HCT116 (cell line): ENCODE measurements around the gene CDH7. TPM values are rescaled to one million over a fixed set of nuclear protein-coding genes. Genes with fewer than 3 reads are reported as not detected.

Source experiments
- ATAC-seq: fragments of 200-7000 bp; cut with Tn5 transposase; 2 replicates; pipeline ENCODE4 v1.9.1; 2020; ENCODE audit warnings: mild to moderate bottlenecking, moderate library complexity
- BruUV-seq: library from RNA; stranded (reverse); fragments of 400-500 nt; replicated peaks from 2 replicates; lab custom pipeline; 2021; lab: Mats Ljungman, UMichigan
- CTCF ChIA-PET: fragments of 300-600 bp; sonication (Branson Sonifier 250); formaldehyde crosslinking; loops from one replicate; lab custom pipeline; 2021; ENCODE audit warnings: antibody characterized with exemption; lab: Charles Lee
- POLR2A ChIA-PET: fragments of 300-600, 350-600 bp; sonication (Branson Sonifier 250); formaldehyde crosslinking; loops from one replicate; lab custom pipeline; 2021; ENCODE audit warnings: antibody characterized with exemption; lab: Charles Lee
- RAD21 ChIA-PET, 2 experiments: fragments of 300-600 bp; sonication (Branson Sonifier 250); formaldehyde crosslinking; loops; one replicate each; lab custom pipeline; 2023; ENCODE audit warnings: low total read pairs in 2 of 2; ENCODE audit not compliant: uncharacterized antibody in 2 of 2, unreplicated experiment in 2 of 2, low non-redundant PET in 1 of 2; lab: Charles Lee
- DNase-seq: peaks from one replicate; pipeline ENCODE4 v3.0.0-alpha.2; 2010; ENCODE audit warnings: low read depth, low spot score
- H2AFZ ChIP-seq: fragments of 200-600 bp; shearing (Covaris generic), sonication (generic); 2 replicates; pipeline ENCODE4 v1.6.1; 2017; ENCODE audit warnings: low read depth, mixed run types, mixed read lengths, antibody characterized with exemption, low read length; ENCODE audit not compliant: poor library complexity, severe bottlenecking
- H3K27ac ChIP-seq: 2 replicates; pipeline ENCODE4 v1.5.1; 2012; ENCODE audit warnings: low read depth, low read length
- H3K27me3 ChIP-seq: fragments of 200-600 bp; sonication (generic); 2 replicates; pipeline ENCODE4 v1.6.1; 2016; ENCODE audit warnings: mixed run types, low read length, mixed read lengths; ENCODE audit not compliant: insufficient read depth
- H3K36me3 ChIP-seq, 2 experiments: fragments of 200-500 bp in 1 of 2; fragments of 200-600 bp in 1 of 2; sonication (Bioruptor generic) in 1 of 2; sonication (generic) in 1 of 2; 2 replicates each; pipeline versions ENCODE4 v1.5.1 to v1.6.1; 2014 to 2016; ENCODE audit warnings: low read length in 2 of 2, inconsistent platforms in 1 of 2, mixed read lengths in 1 of 2, mixed run types in 1 of 2; ENCODE audit not compliant: insufficient read depth in 2 of 2, control insufficient read depth in 1 of 2
- H3K4me1 ChIP-seq, 2 experiments: fragments of 200-600 bp in 1 of 2; sonication (generic) in 1 of 2; 2 replicates each; pipeline versions ENCODE4 v1.5.1 to v1.6.1; 2012 to 2017; ENCODE audit warnings: low read length in 2 of 2, inconsistent platforms in 1 of 2, mild to moderate bottlenecking in 1 of 2, mixed read lengths in 1 of 2, mixed run types in 1 of 2, moderate library complexity in 1 of 2; ENCODE audit not compliant: insufficient read depth in 2 of 2, control insufficient read depth in 1 of 2
- H3K4me2 ChIP-seq: fragments of 200-600 bp; sonication (generic); 2 replicates; pipeline ENCODE4 v1.6.1; 2017; ENCODE audit warnings: mixed run types, low read length, mixed read lengths
- H3K4me3 ChIP-seq, 2 experiments: fragments of 200-600 bp in 1 of 2; sonication (generic) in 1 of 2; replicated peaks in 1 of 2; 2 replicates each; pipeline ENCODE4 v1.5.1; 2011 to 2016; ENCODE audit warnings: low read length in 2 of 2, control low read depth in 1 of 2, low read depth in 1 of 2, mild to moderate bottlenecking in 1 of 2, mixed read lengths in 1 of 2, mixed run types in 1 of 2
- H3K79me2 ChIP-seq: fragments of 200-600 bp; sonication (generic); 2 replicates; pipeline ENCODE4 v1.6.1; 2017; ENCODE audit warnings: mild to moderate bottlenecking, mixed run types, low read length, moderate library complexity, mixed read lengths; ENCODE audit not compliant: insufficient read depth
- H3K9ac ChIP-seq: fragments of 200-600 bp; sonication (generic); 2 replicates; pipeline ENCODE4 v1.6.1; 2016; ENCODE audit warnings: low read length, mixed read lengths
- H3K9me2 ChIP-seq: fragments of 200-600 bp; sonication (generic), shearing (Covaris generic); 2 replicates; pipeline ENCODE4 v1.6.1; 2017; ENCODE audit warnings: mixed run types, mild to moderate bottlenecking, moderate library complexity; ENCODE audit not compliant: insufficient read depth
- H3K9me3 ChIP-seq, 2 experiments: fragments of 200-500 bp in 1 of 2; fragments of 200-600 bp in 1 of 2; sonication (Bioruptor generic) in 1 of 2; sonication (generic) in 1 of 2; 2 replicates each; pipeline ENCODE4 v1.6.1; 2014 to 2017; ENCODE audit warnings: low read length in 2 of 2, mixed read lengths in 2 of 2, inconsistent platforms in 1 of 2, low read depth in 1 of 2, mild to moderate bottlenecking in 1 of 2, mixed run types in 1 of 2, moderate library complexity in 1 of 2; ENCODE audit not compliant: control insufficient read depth in 1 of 2, insufficient read depth in 1 of 2
- H4K20me1 ChIP-seq: fragments of 200-600 bp; sonication (generic), shearing (Covaris generic); 2 replicates; pipeline ENCODE4 v1.6.1; 2017; ENCODE audit warnings: mixed run types, mild to moderate bottlenecking, moderate library complexity; ENCODE audit not compliant: insufficient read depth
- ATF3 ChIP-seq: IDR thresholded peaks from 2 replicates; pipeline ENCODE4 v1.6.1; 2012
- CBX3 ChIP-seq: IDR thresholded peaks from 2 replicates; pipeline ENCODE4 v1.6.1; 2012; ENCODE audit warnings: low read depth
- CEBPB ChIP-seq: IDR thresholded peaks from 2 replicates; pipeline ENCODE4 v1.6.1; 2012; ENCODE audit warnings: low read depth
- ELF1 ChIP-seq: IDR thresholded peaks from 2 replicates; pipeline ENCODE4 v1.6.1; 2012; ENCODE audit warnings: low read depth, borderline replicate concordance
- EZH2 ChIP-seq: fragments of 200-600 bp; sonication (generic); IDR thresholded peaks from 2 replicates; pipeline ENCODE4 v1.6.1; 2017; ENCODE audit warnings: antibody characterized with exemption, mixed run types
- EZH2phosphoT487 ChIP-seq: fragments of 200-600 bp; IDR thresholded peaks from 2 replicates; pipeline ENCODE4 v1.6.1; 2018; ENCODE audit warnings: antibody characterized with exemption, borderline replicate concordance
- JUND ChIP-seq: IDR thresholded peaks from 2 replicates; pipeline ENCODE4 v1.6.1; 2012
- POLR2A ChIP-seq: IDR thresholded peaks from 2 replicates; pipeline ENCODE4 v1.7.0; 2011; ENCODE audit warnings: borderline replicate concordance; ENCODE audit not compliant: insufficient read depth, insufficient read length; ENCODE audit errors: extremely low read depth
- SIN3A ChIP-seq: IDR thresholded peaks from 2 replicates; pipeline ENCODE4 v1.6.1; 2012; ENCODE audit warnings: low read depth
- SRF ChIP-seq: IDR thresholded peaks from 2 replicates; pipeline ENCODE4 v1.6.1; 2012; ENCODE audit warnings: low read depth
- ZBTB33 ChIP-seq: IDR thresholded peaks from 2 replicates; pipeline ENCODE4 v1.6.1; 2011; ENCODE audit warnings: mild to moderate bottlenecking, low read length, moderate library complexity; ENCODE audit not compliant: insufficient replicate concordance; ENCODE audit errors: extremely low read depth
- ZNF274 ChIP-seq: fragments of 200-500 bp; sonication (Bioruptor generic); IDR thresholded peaks from 2 replicates; pipeline ENCODE4 v1.6.1; 2014; ENCODE audit warnings: mild to moderate bottlenecking, low read depth, low read length, inconsistent platforms
- intact Hi-C: fragments of 100-400 bp; cut with micrococcal nuclease; formaldehyde crosslinking; loops from 2 replicates; pipeline ENCODE4 v1.10.0; 2022
- total RNA-seq: library from RNA; stranded (reverse); gene quantifications from one replicate; pipeline ENCODE4 v1.2.1, GENCODE V29; 2021; ENCODE audit not compliant: unreplicated experiment

The CDH7 gene
- total RNA-seq, 1 experiment from 2014 or later: not detected

- Histone ChIP-seq H3K4me1 (no peaks in the 10 kb centered on the region), H3K4me3 (no peak overlapping the region), H2AFZ (no peak overlapping the region), H3K36me3 (no peaks in the 10 kb centered on the region), H3K27ac (no peak overlapping the region), H3K9ac (no peak overlapping the region), H3K27me3 (no peaks in the 10 kb centered on the region), H3K79me2 (no peaks in the 10 kb centered on the region), H3K9me2 (no peaks in the 10 kb centered on the region), H4K20me1 (no peaks in the 10 kb centered on the region), H3K9me3 (peaks cover 6 to 20% of the 10 kb centered on the region in 2 experiments; a peak in 2 of 4 replicates), H3K4me2 (no peak overlapping the region)
- RAD21 ChIA-PET: no interaction called here
- intact Hi-C loops: no loop called here
- POLR2A ChIA-PET: no interaction called here
- no peak for DNase-seq
- no peak for TF ChIP-seq ZBTB33
- no peak for TF ChIP-seq EZH2
- TF ChIP-seq ZNF274: no peak
- TF ChIP-seq JUND: no peak
- TF ChIP-seq SRF: no peak
- TF ChIP-seq CBX3: no peak
- TF ChIP-seq SIN3A: no peak
- no peak for TF ChIP-seq ELF1
- no peak for TF ChIP-seq CEBPB
- no peak for TF ChIP-seq POLR2A
- no peak for TF ChIP-seq EZH2phosphoT487
- TF ChIP-seq ATF3: no peak
- CTCF ChIA-PET: no interaction called here
- BruUV-seq: no TSS peak
- ATAC-seq: no peak
These were observed 168.9 kb downstream of the CDH7 start for GRCh38 chr18:65919663-65920062.
